ENCODE data around the gene ADGRE1. TPM values are rescaled to one million over a fixed set of nuclear protein-coding genes. Genes with fewer than 3 reads are reported as not detected.

The ADGRE1 gene
- total RNA-seq, 4 donors from 2014 or later = 0.24 to 3.9 (median 0.37) TPM; not detected in 1

GRCh38 chr19:6925801-6926751 lies 38.7 kb downstream of the ADGRE1 start:
- DNase-seq (ENCODE audit: low spot score) (no peak), ATAC-seq (ENCODE audit: low FRiP score) (no peak)
- no peak for TF ChIP-seq CTCF (IDR thresholded peaks at IDR 0.05)

GRCh38 chr19:6930190-6930589 lies 42.8 kb downstream of the ADGRE1 start:
- TF ChIP-seq CTCF (IDR thresholded peaks at IDR 0.05) = no peak
- ATAC-seq (ENCODE audit: low FRiP score) (no peak), DNase-seq (ENCODE audit: low spot score) (no peak)

GRCh38 chr19:6935069-6935468 lies 47.7 kb downstream of the ADGRE1 start:
- no peak for ATAC-seq (ENCODE audit: low FRiP score)
- DNase-seq (ENCODE audit: low spot score) = no peak
- TF ChIP-seq CTCF (IDR thresholded peaks at IDR 0.05) = no peak

- no peak for TF ChIP-seq CTCF (IDR thresholded peaks at IDR 0.05)
- ATAC-seq (ENCODE audit: low FRiP score) = no peak
- no peak for DNase-seq (ENCODE audit: low spot score)
Measured at GRCh38 chr19:6935618-6936017, 48.2 kb downstream of the ADGRE1 start.

GRCh38 chr19:6945733-6946132 lies 58.4 kb downstream of the ADGRE1 start:
- DNase-seq (ENCODE audit: low spot score) (no peak), ATAC-seq (ENCODE audit: low FRiP score) (no peak)
- no peak for TF ChIP-seq CTCF (IDR thresholded peaks at IDR 0.05)

GRCh38 chr19:6947745-6948144 lies 60.4 kb downstream of the ADGRE1 start:
- DNase-seq (ENCODE audit: low spot score) (no peak), ATAC-seq (ENCODE audit: low FRiP score) (no peak)
- TF ChIP-seq CTCF (IDR thresholded peaks at IDR 0.05) = no peak

- TF ChIP-seq CTCF (IDR thresholded peaks at IDR 0.05) = no peak
- ATAC-seq (ENCODE audit: low FRiP score) (no peak), DNase-seq (ENCODE audit: low spot score) (no peak)
Measured at GRCh38 chr19:6948884-6949283, 61.5 kb downstream of the ADGRE1 start.
